Mesodermal cell (in vitro differentiated cells): ENCODE data around the gene STON2.

Experiments
- H3K27ac ChIP-seq: 2 replicates; pipeline ENCODE4 v1.7.0; 2013; ENCODE audit warnings: mild to moderate bottlenecking, low read depth, low read length, moderate library complexity; ENCODE audit not compliant: severe bottlenecking
- H3K36me3 ChIP-seq: 2 replicates; pipeline ENCODE4 v1.7.1; 2013; ENCODE audit warnings: mild to moderate bottlenecking, low read length, moderate library complexity; ENCODE audit not compliant: control insufficient read depth, insufficient read depth
- H3K4me1 ChIP-seq: one replicate; pipeline ENCODE4 v1.7.1; 2013; ENCODE audit warnings: mild to moderate bottlenecking, low read length; ENCODE audit not compliant: insufficient read depth, control insufficient read depth, poor library complexity, severe bottlenecking
- H3K4me3 ChIP-seq: 2 replicates; pipeline ENCODE4 v1.7.0; 2013; ENCODE audit warnings: low read length, control low read depth, mild to moderate bottlenecking; ENCODE audit not compliant: insufficient read depth, poor library complexity, severe bottlenecking; ENCODE audit errors: extremely low read depth
- H3K9me3 ChIP-seq: 2 replicates; pipeline ENCODE4 v1.7.1; 2013; ENCODE audit warnings: mild to moderate bottlenecking, low read length, moderate library complexity; ENCODE audit not compliant: control insufficient read depth
- WGBS, 2 experiments: methylation state at CpG; one replicate each; pipeline ENCODE4 v1.1.5; 2013; ENCODE audit warnings: missing lambda C conversion rate in 2 of 2; ENCODE audit not compliant: insufficient coverage in 2 of 2; 5-methylcytosine and 5-hydroxymethylcytosine counted together

STON2 gene

DNA sequence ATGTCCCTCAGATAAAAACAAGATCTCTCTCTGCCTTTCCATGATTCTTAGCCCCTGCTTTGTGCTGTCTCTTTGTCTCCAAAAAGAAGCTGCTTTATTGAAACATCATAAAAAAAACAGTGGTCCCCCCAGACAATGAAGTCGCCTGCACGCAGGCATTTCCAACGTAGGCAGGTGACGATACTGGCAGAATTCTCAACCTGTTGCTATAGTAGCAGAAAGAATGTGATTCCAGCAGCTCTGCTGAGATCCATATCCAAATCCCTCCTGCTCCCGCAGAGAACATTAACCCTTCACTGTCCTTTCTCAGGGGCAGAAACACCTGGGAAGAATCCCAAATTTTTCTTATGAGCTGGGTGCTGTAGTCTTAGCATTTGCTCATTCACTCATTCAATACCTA is 84.8 kb downstream of the STON2 start:
- Histone ChIP-seq H3K36me3 (peaks cover 15% of the 10 kb centered on the region), H3K27ac (peak overlapping the region; percentile 70), H3K4me1 (peaks cover 25% of the 10 kb centered on the region), H3K9me3 (no peaks in the 10 kb centered on the region), H3K4me3 (no peak overlapping the region)
- 6 to 9% methylated on average over 4 to 5 of the region's 5 CpGs for WGBS, 2 experiments

DNA sequence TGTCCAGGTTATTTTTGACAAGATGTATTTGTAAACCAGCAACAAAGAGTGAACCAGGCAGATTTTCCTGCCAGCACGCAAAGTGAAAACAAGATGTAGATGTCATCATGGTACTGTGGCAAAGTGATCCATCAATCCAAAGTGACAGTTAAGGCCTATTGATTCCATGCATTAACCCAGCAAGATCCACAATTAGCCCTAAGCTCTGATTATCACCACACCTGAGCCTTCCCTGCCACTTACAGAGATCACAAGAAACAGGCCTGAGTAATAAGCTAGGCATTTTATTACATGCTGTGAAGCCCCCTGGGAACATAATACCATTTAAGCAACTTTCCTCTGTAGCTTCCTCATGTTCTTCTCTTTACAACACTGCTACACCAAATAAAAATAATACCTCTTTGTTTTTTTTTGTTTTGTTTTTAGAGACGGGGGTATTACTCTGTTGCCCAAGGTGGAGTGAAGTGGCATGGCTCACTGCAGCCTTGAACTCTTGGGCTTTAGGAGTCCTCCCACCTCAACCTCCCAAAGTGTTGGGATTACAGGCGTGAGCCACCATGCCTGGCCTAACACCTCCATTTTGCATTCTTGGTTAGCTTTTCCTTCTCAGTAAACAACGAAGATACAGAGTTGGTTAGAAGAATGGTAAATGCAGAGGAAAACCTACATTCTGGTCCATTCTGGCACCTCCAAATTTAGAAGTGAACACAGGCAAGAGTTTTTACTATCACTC is 85.5 kb downstream of the STON2 start:
- peaks cover 11% of the 10 kb centered on the region for H3K36me3 ChIP-seq
- H3K9me3 ChIP-seq, result no peaks in the 10 kb centered on the region
- H3K4me3 ChIP-seq, result no peak overlapping the region
- H3K27ac ChIP-seq, result peak overlapping the region; percentile 70
- 61 to 67% methylated on average over 1 to 2 of the region's 4 CpGs for WGBS, 2 experiments
- peaks cover 26% of the 10 kb centered on the region for H3K4me1 ChIP-seq

DNA sequence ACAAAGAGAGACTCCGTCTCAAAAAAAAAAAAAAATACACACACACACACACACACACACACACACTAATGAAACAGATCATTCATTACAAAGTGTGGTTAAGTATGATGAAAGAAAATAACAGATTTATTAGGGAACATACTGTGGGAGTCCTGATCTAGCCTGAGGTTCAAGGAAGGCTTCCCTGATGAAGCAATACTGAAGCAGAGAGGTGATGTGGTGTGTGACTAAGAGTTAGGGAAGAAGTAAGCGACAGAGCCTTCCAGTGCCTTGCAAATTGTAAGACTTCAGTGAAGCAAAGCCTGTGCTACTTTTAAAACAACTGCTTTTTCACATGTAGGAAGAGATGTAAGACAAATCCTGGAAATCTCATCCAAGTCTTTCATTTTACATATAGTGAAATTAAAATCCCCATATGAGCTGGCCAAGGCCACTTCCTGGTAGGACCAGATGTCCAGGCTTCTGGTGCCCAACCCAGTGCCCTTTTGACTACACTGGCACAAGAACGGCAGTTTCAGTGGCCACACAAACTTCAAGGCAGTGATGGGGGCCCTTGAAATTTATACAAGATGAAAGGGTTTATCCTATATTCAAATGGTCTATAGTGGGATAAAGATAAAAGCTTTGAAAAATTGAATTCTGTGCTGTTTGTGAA is 86.2 kb downstream of the STON2 start:
- Histone ChIP-seq H3K36me3 (peaks cover 6% of the 10 kb centered on the region), H3K4me1 (peaks cover 29% of the 10 kb centered on the region), H3K4me3 (no peak overlapping the region), H3K9me3 (no peaks in the 10 kb centered on the region), H3K27ac (no peak overlapping the region)
- WGBS, 2 experiments, result 100% methylated on average over 1 to 2 of the region's 3 CpGs

DNA sequence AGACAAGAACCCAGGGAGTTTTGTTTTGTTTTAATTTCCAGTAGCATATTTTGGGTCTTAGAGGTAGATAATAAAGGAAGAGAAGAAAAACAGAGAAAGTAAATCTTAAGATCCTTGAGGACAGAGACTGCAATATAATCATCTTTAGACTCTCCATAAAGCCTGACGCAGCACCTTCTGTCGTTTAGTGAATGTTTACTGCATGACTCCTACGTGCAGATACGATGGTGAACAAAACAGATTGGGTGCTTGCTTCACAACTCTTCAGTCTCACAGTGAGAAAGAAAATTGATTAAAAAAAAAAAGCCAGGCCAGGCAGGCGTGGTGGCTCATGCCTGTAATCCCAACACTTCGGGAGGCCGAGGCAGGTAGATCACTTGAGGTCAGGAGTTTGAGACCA is 86.9 kb downstream of the STON2 start:
- Histone ChIP-seq H3K4me3 (no peak overlapping the region), H3K36me3 (no peaks in the 10 kb centered on the region), H3K27ac (peak overlapping the region; percentile 3), H3K9me3 (no peaks in the 10 kb centered on the region), H3K4me1 (peaks cover 29% of the 10 kb centered on the region)
- no CpG with 5 or more reads among the region's 7 CpGs for WGBS, 2 experiments

GRCh38 chr14:81312289-81312876 is 87.7 kb downstream of the STON2 start:
- Histone ChIP-seq H3K4me1 (peaks cover 29% of the 10 kb centered on the region), H3K36me3 (no peaks in the 10 kb centered on the region), H3K9me3 (no peaks in the 10 kb centered on the region), H3K4me3 (no peak overlapping the region), H3K27ac (peak overlapping the region; percentile 3)
- WGBS, 2 experiments, result 74 to 80% methylated on average over 1 to 3 of the region's 3 CpGs

DNA sequence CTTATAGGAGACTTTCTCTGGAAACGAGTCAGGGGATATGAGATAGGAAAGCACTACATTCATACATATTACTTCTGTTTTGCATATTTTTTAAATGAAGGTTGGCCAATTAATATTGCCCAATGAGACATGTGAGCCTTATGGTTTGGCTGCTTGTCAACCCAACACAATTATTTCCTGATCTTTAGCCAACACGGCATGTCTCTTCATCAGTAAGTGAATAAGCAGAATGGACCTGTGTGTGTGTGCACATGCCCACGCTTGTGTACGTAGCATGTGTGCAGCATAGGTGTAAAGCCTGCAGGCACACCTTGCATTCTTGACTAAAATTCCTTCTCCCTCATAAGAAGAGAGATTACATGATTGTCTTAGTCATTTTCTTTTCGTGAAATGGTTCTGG is 88.3 kb downstream of the STON2 start:
- no peak overlapping the region for H3K27ac ChIP-seq
- peaks cover 29% of the 10 kb centered on the region for H3K4me1 ChIP-seq

DNA sequence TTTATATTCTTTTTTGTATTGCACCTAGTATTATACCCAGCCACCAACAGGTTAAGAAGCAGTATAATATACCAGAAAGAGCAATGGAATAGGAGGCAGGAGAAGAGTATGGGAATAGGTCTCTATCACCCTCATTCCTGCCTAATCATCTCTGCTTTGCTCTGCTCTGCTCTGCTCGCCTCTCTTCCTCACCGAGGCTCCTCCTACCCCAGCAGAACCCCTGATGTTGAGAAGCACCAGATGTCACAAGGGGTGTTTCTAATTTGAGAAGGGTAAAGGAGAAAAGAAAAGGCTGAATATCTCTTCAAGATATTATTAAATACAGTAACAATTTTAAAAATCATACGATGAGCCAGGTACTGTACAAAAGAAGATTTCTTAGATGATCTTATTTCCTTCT is 89.0 kb downstream of the STON2 start:
- peak overlapping the region; percentile 23 for H3K27ac ChIP-seq
- 20% methylated on average over 1 of the region's 3 CpGs; no CpG with 5 or more reads in 1 of the 2 experiments for WGBS, 2 experiments
- peaks cover 29% of the 10 kb centered on the region for H3K4me1 ChIP-seq
- H3K4me3 ChIP-seq, result no peak overlapping the region
- no peaks in the 10 kb centered on the region for H3K36me3 ChIP-seq
- no peaks in the 10 kb centered on the region for H3K9me3 ChIP-seq

More for the DNA sequence above, 88.3 kb downstream of the STON2 start:
- 92 to 94% methylated on average over 2 to 3 of the region's 5 CpGs for WGBS, 2 experiments
- Histone ChIP-seq H3K4me3 (no peak overlapping the region), H3K36me3 (no peaks in the 10 kb centered on the region), H3K9me3 (no peaks in the 10 kb centered on the region)

DNA sequence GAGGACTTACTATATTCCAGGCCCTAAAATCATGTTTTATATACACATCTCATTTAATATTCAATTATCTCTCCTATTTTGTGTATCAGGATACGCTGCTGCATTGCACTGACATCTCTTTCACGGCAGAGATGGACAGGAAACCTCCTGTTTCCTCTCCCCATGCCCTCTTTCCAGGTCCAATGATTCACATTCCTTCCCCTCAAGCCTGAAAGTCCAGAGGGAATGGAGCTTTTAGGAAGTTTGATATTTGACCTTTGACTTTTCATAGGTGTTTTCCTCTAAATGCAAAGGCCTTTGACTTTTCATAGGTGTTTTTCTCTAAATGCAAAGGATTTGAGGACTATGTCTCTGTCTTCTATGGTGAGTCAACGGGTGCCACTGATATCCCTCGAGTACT is 89.5 kb downstream of the STON2 start:
- no peaks in the 10 kb centered on the region for H3K9me3 ChIP-seq
- no peaks in the 10 kb centered on the region for H3K36me3 ChIP-seq
- WGBS, 2 experiments, result 85 to 100% methylated on average over 3 of the region's 4 CpGs
- no peak overlapping the region for H3K4me3 ChIP-seq
- peaks cover 26% of the 10 kb centered on the region for H3K4me1 ChIP-seq
- H3K27ac ChIP-seq, result no peak overlapping the region

- Histone ChIP-seq H3K27ac (no peak overlapping the region), H3K4me1 (peaks cover 19% of the 10 kb centered on the region), H3K4me3 (no peak overlapping the region), H3K36me3 (no peaks in the 10 kb centered on the region), H3K9me3 (no peaks in the 10 kb centered on the region)
- WGBS, 2 experiments, result 80 to 100% methylated on average over 1 to 2 of the region's 2 CpGs
Measured at GRCh38 chr14:81309511-81309910, 90.6 kb downstream of the STON2 start.

DNA sequence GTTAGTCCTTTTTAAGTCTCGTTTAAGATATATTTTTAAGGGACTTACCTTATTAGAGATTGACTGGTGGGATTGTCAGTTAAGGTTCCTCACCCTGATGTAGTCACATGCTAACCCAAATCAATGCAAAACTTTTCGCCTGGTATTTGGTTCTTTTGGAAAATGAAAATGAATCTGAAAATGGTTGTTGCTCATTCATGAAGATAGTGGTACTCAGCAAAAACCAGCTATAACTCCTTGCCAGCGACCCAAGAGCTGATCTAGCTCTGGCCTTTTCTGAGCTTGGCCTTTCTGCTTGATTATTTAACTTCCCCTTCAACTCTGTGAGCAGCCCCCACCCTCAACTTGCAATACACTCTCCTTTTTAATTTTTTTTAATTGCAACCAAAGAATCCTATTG is 94.4 kb downstream of the STON2 start:
- Histone ChIP-seq H3K4me3 (no peak overlapping the region), H3K4me1 (peaks cover 7% of the 10 kb centered on the region)
- WGBS, 2 experiments, result 43 to 100% methylated on average over 1 of the region's 3 CpGs

DNA sequence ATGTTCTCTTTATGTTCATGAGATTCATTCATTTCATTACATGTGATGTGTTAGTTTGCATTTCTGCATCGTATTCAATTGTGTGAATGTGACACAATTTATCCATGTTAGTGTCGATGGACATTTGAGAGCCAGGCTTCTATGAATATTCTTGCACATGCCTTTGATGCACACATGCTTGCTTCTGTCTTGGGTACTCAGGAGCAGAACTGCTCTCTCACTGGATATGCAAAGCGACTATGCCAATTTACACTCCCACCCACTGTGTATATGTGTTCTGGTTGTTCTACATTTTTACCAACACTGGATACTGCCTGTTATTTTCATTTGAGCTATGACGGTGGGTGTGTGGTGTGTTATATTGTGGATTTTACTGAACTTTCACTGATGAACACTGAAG is 95.1 kb downstream of the STON2 start:
- Histone ChIP-seq H3K27ac (no peak overlapping the region), H3K36me3 (no peaks in the 10 kb centered on the region), H3K9me3 (no peaks in the 10 kb centered on the region), H3K4me1 (peaks cover 7% of the 10 kb centered on the region), H3K4me3 (no peak overlapping the region)
- WGBS, 2 experiments, result 100% methylated on average over 2 of the region's 4 CpGs

More for the DNA sequence above, 94.4 kb downstream of the STON2 start:
- Histone ChIP-seq H3K9me3 (no peaks in the 10 kb centered on the region), H3K27ac (no peak overlapping the region), H3K36me3 (no peaks in the 10 kb centered on the region)
